Osteocyte (in vitro differentiated cells): Measurements from ENCODE around the gene MYD88. TPM values are rescaled to one million over a fixed set of nuclear protein-coding genes. Genes with fewer than 3 reads are reported as not detected.
A peak's percentile ranks its signal among the peaks of the same experiment; 100 is the strongest.

Experiments used
- DNase-seq: peaks from one replicate; pipeline ENCODE4 v3.0.0; 2021; ENCODE audit warnings: mixed read lengths; ENCODE audit not compliant: unreplicated experiment; ENCODE audit errors: extremely low spot score
- H3K27ac Mint-ChIP-seq: one replicate; pipeline ENCODE4 v1.8.0; 2021; ENCODE audit warnings: mild to moderate bottlenecking, mixed read lengths; ENCODE audit not compliant: unreplicated experiment
- H3K27me3 Mint-ChIP-seq: one replicate; pipeline ENCODE4 v1.8.0; 2021; ENCODE audit warnings: mixed read lengths; ENCODE audit not compliant: unreplicated experiment
- H3K36me3 Mint-ChIP-seq: one replicate; pipeline ENCODE4 v1.8.0; 2021; ENCODE audit warnings: mixed read lengths; ENCODE audit not compliant: unreplicated experiment
- H3K4me1 Mint-ChIP-seq: one replicate; pipeline ENCODE4 v1.8.0; 2021; ENCODE audit warnings: mixed read lengths; ENCODE audit not compliant: unreplicated experiment
- H3K4me3 Mint-ChIP-seq: one replicate; pipeline ENCODE4 v1.8.0; 2021; ENCODE audit warnings: mild to moderate bottlenecking, moderate library complexity, mixed read lengths; ENCODE audit not compliant: unreplicated experiment
- H3K9me3 Mint-ChIP-seq: one replicate; pipeline ENCODE4 v1.8.0; 2021; ENCODE audit warnings: mixed read lengths; ENCODE audit not compliant: unreplicated experiment
- total RNA-seq: library from RNA; stranded (reverse); gene quantifications from 2 replicates; pipeline ENCODE4 v1.2.1, GENCODE V29; 2021
- TF ChIP-seq, protein P1 (sequence below): fragments of 200-600 bp; sonication (generic); IDR thresholded peaks from 2 replicates; pipeline ENCODE4 v1.5.0; 2021; ENCODE audit warnings: antibody characterized with exemption, mild to moderate bottlenecking, moderate library complexity

MYD88 gene
- total RNA-seq, 1 donor from 2014 or later = 13.3 TPM

DNA sequence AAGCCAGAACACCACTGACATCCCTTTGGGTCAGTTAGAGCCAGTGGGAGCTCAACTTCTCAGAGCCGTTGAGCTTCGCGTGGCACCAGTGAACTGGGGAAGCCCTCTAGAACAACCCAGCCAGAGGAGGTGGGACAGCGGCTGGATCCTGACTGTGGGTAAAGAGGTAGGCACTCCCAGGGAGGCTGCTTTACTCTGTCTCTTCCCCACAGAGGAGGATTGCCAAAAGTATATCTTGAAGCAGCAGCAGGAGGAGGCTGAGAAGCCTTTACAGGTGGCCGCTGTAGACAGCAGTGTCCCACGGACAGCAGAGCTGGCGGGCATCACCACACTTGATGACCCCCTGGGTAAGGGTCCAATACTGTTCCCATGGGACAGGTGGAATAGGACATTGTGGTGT is 1.2 kb downstream of the MYD88 start:
- peaks cover 20% of the 10 kb centered on the region for H3K27me3 Mint-ChIP-seq
- peak overlapping the region; percentile 47 for H3K27ac Mint-ChIP-seq
- no peaks in the 10 kb centered on the region for H3K9me3 Mint-ChIP-seq
- H3K36me3 Mint-ChIP-seq = peaks cover 9% of the 10 kb centered on the region
- H3K4me3 Mint-ChIP-seq = peak overlapping the region; percentile 86
- DNase-seq = no peak
- H3K4me1 Mint-ChIP-seq = peaks cover 26% of the 10 kb centered on the region
- TF ChIP-seq, protein P1, sequence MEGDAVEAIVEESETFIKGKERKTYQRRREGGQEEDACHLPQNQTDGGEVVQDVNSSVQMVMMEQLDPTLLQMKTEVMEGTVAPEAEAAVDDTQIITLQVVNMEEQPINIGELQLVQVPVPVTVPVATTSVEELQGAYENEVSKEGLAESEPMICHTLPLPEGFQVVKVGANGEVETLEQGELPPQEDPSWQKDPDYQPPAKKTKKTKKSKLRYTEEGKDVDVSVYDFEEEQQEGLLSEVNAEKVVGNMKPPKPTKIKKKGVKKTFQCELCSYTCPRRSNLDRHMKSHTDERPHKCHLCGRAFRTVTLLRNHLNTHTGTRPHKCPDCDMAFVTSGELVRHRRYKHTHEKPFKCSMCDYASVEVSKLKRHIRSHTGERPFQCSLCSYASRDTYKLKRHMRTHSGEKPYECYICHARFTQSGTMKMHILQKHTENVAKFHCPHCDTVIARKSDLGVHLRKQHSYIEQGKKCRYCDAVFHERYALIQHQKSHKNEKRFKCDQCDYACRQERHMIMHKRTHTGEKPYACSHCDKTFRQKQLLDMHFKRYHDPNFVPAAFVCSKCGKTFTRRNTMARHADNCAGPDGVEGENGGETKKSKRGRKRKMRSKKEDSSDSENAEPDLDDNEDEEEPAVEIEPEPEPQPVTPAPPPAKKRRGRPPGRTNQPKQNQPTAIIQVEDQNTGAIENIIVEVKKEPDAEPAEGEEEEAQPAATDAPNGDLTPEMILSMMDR = no peak

GRCh38 chr3:38140326-38141172 is 2.1 kb downstream of the MYD88 start:
- no peak for DNase-seq
- Mint-ChIP-seq H3K9me3 (no peaks in the 10 kb centered on the region), H3K27me3 (peaks cover 20% of the 10 kb centered on the region), H3K4me1 (peaks cover 20% of the 10 kb centered on the region), H3K4me3 (no peak overlapping the region), H3K36me3 (peaks cover 7% of the 10 kb centered on the region), H3K27ac (no peak overlapping the region)
- TF ChIP-seq, protein P1 = no peak

GRCh38 chr3:38141173-38141951 is 2.9 kb downstream of the MYD88 start:
- H3K4me1 Mint-ChIP-seq = peaks cover 12% of the 10 kb centered on the region
- peaks cover 7% of the 10 kb centered on the region for H3K36me3 Mint-ChIP-seq
- no peak overlapping the region for H3K4me3 Mint-ChIP-seq
- H3K27me3 Mint-ChIP-seq = peaks cover 23% of the 10 kb centered on the region
- TF ChIP-seq, protein P1 = no peak
- H3K9me3 Mint-ChIP-seq = peaks cover 3% of the 10 kb centered on the region
- DNase-seq = no peak
- no peak overlapping the region for H3K27ac Mint-ChIP-seq

GRCh38 chr3:38141952-38142273 is 3.5 kb downstream of the MYD88 start:
- TF ChIP-seq, protein P1 = no peak
- Mint-ChIP-seq H3K4me3 (no peak overlapping the region), H3K4me1 (peaks cover 12% of the 10 kb centered on the region), H3K27ac (no peak overlapping the region), H3K27me3 (peaks cover 23% of the 10 kb centered on the region), H3K36me3 (peaks cover 9% of the 10 kb centered on the region), H3K9me3 (peaks cover 9% of the 10 kb centered on the region)
- no peak for DNase-seq

GRCh38 chr3:38142959-38143358 is 4.5 kb downstream of the MYD88 start:
- Mint-ChIP-seq H3K4me3 (no peak overlapping the region), H3K4me1 (peaks cover 8% of the 10 kb centered on the region), H3K9me3 (peaks cover 18% of the 10 kb centered on the region), H3K36me3 (peaks cover 9% of the 10 kb centered on the region), H3K27ac (no peak overlapping the region), H3K27me3 (peaks cover 23% of the 10 kb centered on the region)
- peak; percentile 67 for DNase-seq
- TF ChIP-seq, protein P1 = no peak
